ENCODE data around the gene CNTNAP2. TPM values are rescaled to one million over a fixed set of nuclear protein-coding genes. Genes with fewer than 3 reads are reported as not detected.
A peak's percentile ranks its signal among the peaks of the same experiment; 100 is the strongest.

Gene CNTNAP2
- total and polyA plus RNA-seq, 2 of the 13 experiments (the other 11 are each of a cell fraction or from before 2014, with no cell fraction given) = 0.40 to 0.42 TPM

DNA sequence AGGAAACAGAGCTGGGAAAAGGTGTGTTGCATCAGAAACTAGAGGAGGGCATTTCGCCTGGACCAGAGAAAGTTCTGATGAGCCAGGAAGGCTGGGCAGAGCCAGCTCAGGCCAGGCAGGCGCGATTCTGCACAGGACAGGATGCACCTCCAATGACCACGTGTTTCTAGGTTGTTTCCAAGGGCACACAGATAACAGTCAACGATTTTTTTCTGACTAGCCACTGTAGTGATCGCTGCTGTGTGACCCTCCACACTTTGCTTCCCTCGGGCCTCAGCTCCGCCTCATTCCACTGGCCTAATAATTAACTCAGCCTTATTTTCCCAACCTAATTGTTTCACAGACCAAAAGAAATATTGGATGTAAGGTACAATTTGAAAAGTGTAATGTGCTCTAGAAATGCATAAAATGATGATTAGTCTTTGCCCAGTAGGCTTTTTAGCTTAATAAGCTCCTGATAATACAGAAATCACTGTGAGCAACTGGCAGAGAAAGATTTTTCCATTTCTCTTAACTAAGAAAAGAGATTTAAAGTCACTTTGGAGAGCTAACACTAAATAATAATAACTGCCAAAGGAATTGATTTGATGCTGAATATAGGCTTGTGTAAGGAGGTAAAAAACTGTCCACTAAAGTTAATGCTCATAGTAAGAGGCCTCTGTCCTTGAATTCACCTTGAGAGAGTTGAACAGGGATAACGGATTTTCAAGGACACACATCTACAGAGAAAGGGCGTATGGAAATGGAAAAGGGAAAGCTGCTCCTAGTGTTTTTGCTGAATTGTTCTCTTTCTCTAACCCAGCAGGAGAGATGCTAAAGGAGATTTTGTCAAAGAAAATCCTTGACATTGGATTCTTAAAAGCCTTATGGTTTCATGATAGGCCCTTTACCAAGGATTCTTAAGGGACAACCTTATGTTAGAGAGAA lies 2183.0 kb downstream of the CNTNAP2 start:
- no TSS peak for BruUV-seq (replicated peaks)
- 3% methylated on average over 10 of the region's 10 CpGs for WGBS (ENCODE audit: low lambda C conversion rate)
- Histone ChIP-seq H3K4me1 (ENCODE audit: insufficient read depth, low read length) (peaks cover 14% of the 10 kb centered on the region), H3K79me2 (ENCODE audit: insufficient read depth, low read length) (no peaks in the 10 kb centered on the region), H3K27ac (ENCODE audit: extremely low read length, insufficient read depth, low read length) (no peak overlapping the region), H2AFZ (ENCODE audit: low read length) (no peak overlapping the region), H3K27me3 (ENCODE audit: control insufficient read depth in 1 of 2, insufficient read depth in 2 of 2, low read length in 2 of 2) (no peaks in the 10 kb centered on the region; a peak in 1 of 5 replicates), H3K36me3 (replicated peaks in 1 of 2; ENCODE audit: control insufficient read depth in 1 of 2, insufficient read depth in 2 of 2, low read length in 2 of 2) (no peaks in the 10 kb centered on the region), H3K4me2 (ENCODE audit: low read depth, low read length) (peak overlapping the region; percentile 48), H3K9me3 (ENCODE audit: low read length) (no peaks in the 10 kb centered on the region), H4K20me1 (ENCODE audit: insufficient read depth, low read length) (no peaks in the 10 kb centered on the region), H3K4me3 (replicated peaks in 1 of 3; ENCODE audit: insufficient read depth in 1 of 3, low read depth in 2 of 3, low read length in 3 of 3) (no peak overlapping the region), H3K9ac (ENCODE audit: insufficient read depth, low read depth, low read length) (no peak overlapping the region)
- peak; percentile 30 for DNase-seq (ENCODE audit: low spot score)
- intact Hi-C loops (cut with micrococcal nuclease; ENCODE audit: unreplicated experiment) (no loop called here), in situ Hi-C loops (cut with HindIII; ENCODE audit: extremely low pct_ligation_motif_present, low pct_unique_long_range_greater_than_20kb) (no loop called here)
- POLR2A ChIA-PET = no interaction called here
- FAIRE-seq = peak; percentile 76
- ATAC-seq = peak; percentile 100
- CTCF ChIA-PET (ENCODE audit: low intra/inter-chr PET ratio, low total read pairs) = no interaction called here
- no peak for TF ChIP-seq RORA (CRISPR knock-in tag; IDR thresholded peaks at IDR 0.05)
- no peak for TF ChIP-seq ZNF549 (CRISPR knock-in tag; IDR thresholded peaks at IDR 0.05)
- no peak for TF ChIP-seq HMGA1 (CRISPR knock-in tag; conservative IDR thresholded peaks at IDR 0.05)
- TF ChIP-seq KLF15 (CRISPR knock-in tag; IDR thresholded peaks at IDR 0.05; ENCODE audit: borderline replicate concordance) = no peak
- no peak for TF ChIP-seq ZNF33B (CRISPR knock-in tag; IDR thresholded peaks at IDR 0.05)
- TF ChIP-seq TCF7 (IDR thresholded peaks at IDR 0.05; ENCODE audit: low read depth) = no peak
- no peak for TF ChIP-seq ZSCAN22 (CRISPR knock-in tag; IDR thresholded peaks at IDR 0.05)
- TF ChIP-seq MAX (IDR thresholded peaks at IDR 0.05) = peak; percentile 87
- no peak for TF ChIP-seq LBX2 (CRISPR knock-in tag; IDR thresholded peaks at IDR 0.05; ENCODE audit: borderline replicate concordance)
- no peak for TF ChIP-seq ZNF292 (CRISPR knock-in tag; IDR thresholded peaks at IDR 0.05; ENCODE audit: borderline replicate concordance, low read depth)
- TF ChIP-seq ZNF576 (CRISPR knock-in tag; IDR thresholded peaks at IDR 0.05) = no peak
- TF ChIP-seq ARID5B (CRISPR knock-in tag; IDR thresholded peaks at IDR 0.05) = peak; percentile 55
- TF ChIP-seq TBX2 (CRISPR knock-in tag; IDR thresholded peaks at IDR 0.05; ENCODE audit: borderline replicate concordance) = peak; percentile 63; the same call in 1 of the 2 replicates
- TF ChIP-seq, protein P1, sequence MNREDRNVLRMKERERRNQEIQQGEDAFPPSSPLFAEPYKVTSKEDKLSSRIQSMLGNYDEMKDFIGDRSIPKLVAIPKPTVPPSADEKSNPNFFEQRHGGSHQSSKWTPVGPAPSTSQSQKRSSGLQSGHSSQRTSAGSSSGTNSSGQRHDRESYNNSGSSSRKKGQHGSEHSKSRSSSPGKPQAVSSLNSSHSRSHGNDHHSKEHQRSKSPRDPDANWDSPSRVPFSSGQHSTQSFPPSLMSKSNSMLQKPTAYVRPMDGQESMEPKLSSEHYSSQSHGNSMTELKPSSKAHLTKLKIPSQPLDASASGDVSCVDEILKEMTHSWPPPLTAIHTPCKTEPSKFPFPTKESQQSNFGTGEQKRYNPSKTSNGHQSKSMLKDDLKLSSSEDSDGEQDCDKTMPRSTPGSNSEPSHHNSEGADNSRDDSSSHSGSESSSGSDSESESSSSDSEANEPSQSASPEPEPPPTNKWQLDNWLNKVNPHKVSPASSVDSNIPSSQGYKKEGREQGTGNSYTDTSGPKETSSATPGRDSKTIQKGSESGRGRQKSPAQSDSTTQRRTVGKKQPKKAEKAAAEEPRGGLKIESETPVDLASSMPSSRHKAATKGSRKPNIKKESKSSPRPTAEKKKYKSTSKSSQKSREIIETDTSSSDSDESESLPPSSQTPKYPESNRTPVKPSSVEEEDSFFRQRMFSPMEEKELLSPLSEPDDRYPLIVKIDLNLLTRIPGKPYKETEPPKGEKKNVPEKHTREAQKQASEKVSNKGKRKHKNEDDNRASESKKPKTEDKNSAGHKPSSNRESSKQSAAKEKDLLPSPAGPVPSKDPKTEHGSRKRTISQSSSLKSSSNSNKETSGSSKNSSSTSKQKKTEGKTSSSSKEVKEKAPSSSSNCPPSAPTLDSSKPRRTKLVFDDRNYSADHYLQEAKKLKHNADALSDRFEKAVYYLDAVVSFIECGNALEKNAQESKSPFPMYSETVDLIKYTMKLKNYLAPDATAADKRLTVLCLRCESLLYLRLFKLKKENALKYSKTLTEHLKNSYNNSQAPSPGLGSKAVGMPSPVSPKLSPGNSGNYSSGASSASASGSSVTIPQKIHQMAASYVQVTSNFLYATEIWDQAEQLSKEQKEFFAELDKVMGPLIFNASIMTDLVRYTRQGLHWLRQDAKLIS (CRISPR knock-in tag; IDR thresholded peaks at IDR 0.05) = no peak
- peak; percentile 85 for TF ChIP-seq ESRRA (CRISPR knock-in tag; IDR thresholded peaks at IDR 0.05; ENCODE audit: low read depth)
